ENCODE measurements around the gene GRM7. TPM values are rescaled to one million over a fixed set of nuclear protein-coding genes. Genes with fewer than 3 reads are reported as not detected.

GRM7 gene
- total and polyA plus RNA-seq, 2 of the 4 experiments (the other 2 are of a cell fraction), result not detected

- BruUV-seq (replicated peaks), result no TSS peak
- no peak overlapping the region for H4K8ac ChIP-seq (ENCODE audit: low read depth in 2 of 2, low read length in 2 of 2)
- H3K56ac ChIP-seq (ENCODE audit: extremely low read depth, insufficient read depth, low read length), result no peak overlapping the region
- no peak overlapping the region for H2BK20ac ChIP-seq (ENCODE audit: low read depth, low read length)
- H2BK120ac ChIP-seq (ENCODE audit: low read depth, low read length), result no peak overlapping the region
- H4K91ac ChIP-seq (ENCODE audit: insufficient read depth, low read depth, low read length), result no peak overlapping the region
- H2BK5ac ChIP-seq (ENCODE audit: low read depth, low read length, poor library complexity, severe bottlenecking), result no peak overlapping the region
- no peak overlapping the region for H3K18ac ChIP-seq (ENCODE audit: low read depth, low read length)
- no peak overlapping the region for H3K27ac ChIP-seq (ENCODE audit: insufficient read depth, low read length)
- no peak overlapping the region for H2AK5ac ChIP-seq (ENCODE audit: low read depth, low read length)
- no peak overlapping the region for H3K4me2 ChIP-seq (ENCODE audit: low read depth, low read length)
- in situ Hi-C loops (cut with MboI; ENCODE audit: low sequenced_read_pairs), result no loop called here
- H3K9me1 ChIP-seq (ENCODE audit: insufficient read depth, low read length), result no peaks in the 10 kb centered on the region
- no peaks in the 10 kb centered on the region for H3K4me1 ChIP-seq (ENCODE audit: control insufficient read depth, insufficient read depth, low read length)
- 60% methylated on average over 1 of the region's 5 CpGs; no CpG with 5 or more reads in 1 of the 2 experiments for WGBS, 2 experiments (ENCODE audit: extremely low coverage in 2 of 2, insufficient read length in 1 of 2)
- H3K23ac ChIP-seq (ENCODE audit: low read depth, low read length), result no peak overlapping the region
- peaks cover 4% of the 10 kb centered on the region for H3K9me3 ChIP-seq (ENCODE audit: control insufficient read depth, insufficient read depth, low read length)
- POLR2A ChIA-PET (ENCODE audit: unreplicated experiment), result no interaction called here
- dilution Hi-C loops (cut with HindIII; ENCODE audit: low sequenced_read_pairs, unreplicated experiment), result no loop called here
- intact Hi-C loops (cut with micrococcal nuclease), result no loop called here
- no peaks in the 10 kb centered on the region for H4K20me1 ChIP-seq (ENCODE audit: insufficient read depth, low read length)
- H4K5ac ChIP-seq (ENCODE audit: low read depth, low read length), result no peak overlapping the region
- H3K9ac ChIP-seq (ENCODE audit: low read depth, low read length), result no peak overlapping the region
- H3K36me3 ChIP-seq (ENCODE audit: control insufficient read depth, insufficient read depth, low read length), result no peaks in the 10 kb centered on the region
- no peak overlapping the region for H3K4me3 ChIP-seq (ENCODE audit: insufficient read depth, low read depth, low read length)
- no peak overlapping the region for H3K14ac ChIP-seq (replicated peaks; ENCODE audit: low read depth, low read length)
- H3K4ac ChIP-seq (ENCODE audit: low read depth, low read length), result no peak overlapping the region
- H2AFZ ChIP-seq (replicated peaks; ENCODE audit: low read length, poor library complexity), result no peak overlapping the region
- no peak overlapping the region for H2AK9ac ChIP-seq (replicated peaks; ENCODE audit: low read depth, low read length, poor library complexity)
- no peak for TF ChIP-seq POLR2A (IDR thresholded peaks at IDR 0.05; ENCODE audit: low read depth, low read length)
- TF ChIP-seq RCOR1 (IDR thresholded peaks at IDR 0.05; ENCODE audit: insufficient replicate concordance, low read length), result no peak
- CTCF ChIA-PET, result no interaction called here
- no peaks in the 10 kb centered on the region for H3K27me3 ChIP-seq (ENCODE audit: control insufficient read depth, insufficient read depth, low read length)
- DNase-seq (no peak), ATAC-seq (ENCODE audit: low read depth) (no peak)
- no peaks in the 10 kb centered on the region for H3K79me1 ChIP-seq (ENCODE audit: low read depth in 1 of 2, low read length in 2 of 2)
- H2BK15ac ChIP-seq (ENCODE audit: low read depth, low read length), result no peak overlapping the region
These were observed 409.8 kb downstream of the GRM7 start for GRCh38 chr3:7270731-7271130.

Measured in IMR-90 (cell line).